HepG2 (cell line): ENCODE data around the gene SLC25A10. TPM values are rescaled to one million over a fixed set of nuclear protein-coding genes. Genes with fewer than 3 reads are reported as not detected.

Experiments used
- ATAC-seq: fragments of 200-7000 bp; cut with Tn5 transposase; 3 replicates; pipeline ENCODE4 v1.9.1; 2020; ENCODE audit warnings: mild to moderate bottlenecking, moderate library complexity
- BruUV-seq: library from RNA; stranded (reverse); fragments of 400-500 nt; replicated peaks from 2 replicates; lab custom pipeline; 2021; lab: Mats Ljungman, UMichigan
- CTCF ChIA-PET: fragments of 300-600 bp; formaldehyde crosslinking; extraction: SDS; loops from one replicate; lab custom pipeline; 2021; ENCODE audit warnings: low total read pairs, inconsistent platforms, low intra/inter-chr PET ratio; lab: Yijun Ruan, JAX
- POLR2A ChIA-PET: fragments of 350-600 bp; sonication (Branson Sonifier 250); formaldehyde crosslinking; loops from one replicate; lab custom pipeline; 2020; ENCODE audit warnings: antibody characterized with exemption, inconsistent platforms; lab: Yijun Ruan, JAX
- DNase-seq: peaks from one replicate; pipeline ENCODE4 v3.0.0-alpha.2; 2015; ENCODE audit warnings: low spot score
- FAIRE-seq: peaks from 3 replicates; lab custom pipeline; 2011; peaks lifted over from hg19 to GRCh38; lab: Jason Lieb, UNC
- H2AFZ ChIP-seq: one replicate; pipeline ENCODE4 v1.6.1; 2011; ENCODE audit warnings: low read length, inconsistent platforms
- H3K27ac ChIP-seq: fragments of 300-600 bp; 3 replicates; pipeline ENCODE4 v1.8.0; 2011; ENCODE audit warnings: mixed run types, mild to moderate bottlenecking, mixed read lengths, low read length, inconsistent platforms; ENCODE audit not compliant: insufficient read depth; ENCODE audit errors: extremely low read length
- H3K27me3 ChIP-seq, 2 experiments: fragments of 200-600 bp in 1 of 2; 2 replicates in 1 of 2; 3 replicates in 1 of 2; pipeline versions ENCODE4 v1.6.0 to v1.8.0; 2011; ENCODE audit warnings: low read length in 2 of 2, mild to moderate bottlenecking in 2 of 2, moderate library complexity in 2 of 2, inconsistent platforms in 1 of 2; ENCODE audit not compliant: insufficient read depth in 2 of 2, control insufficient read depth in 1 of 2
- H3K36me3 ChIP-seq, 2 experiments: fragments of 200-600 bp in 1 of 2; replicated peaks in 1 of 2; 2 replicates in 1 of 2; 3 replicates in 1 of 2; pipeline versions ENCODE4 v1.5.1 to v1.8.0; 2011; ENCODE audit warnings: low read length in 2 of 2, inconsistent platforms in 1 of 2; ENCODE audit not compliant: insufficient read depth in 2 of 2, control insufficient read depth in 1 of 2
- H3K4me1 ChIP-seq: 2 replicates; pipeline ENCODE4 v1.5.1; 2012; ENCODE audit warnings: low read length, inconsistent platforms; ENCODE audit not compliant: insufficient read depth
- H3K4me2 ChIP-seq: 2 replicates; pipeline ENCODE4 v1.6.0; 2011; ENCODE audit warnings: low read depth, low read length, inconsistent platforms
- H3K4me3 ChIP-seq, 3 experiments: fragments of 200-600 bp in 1 of 3; sonication (generic), shearing (Covaris generic) in 1 of 3; replicated peaks in 1 of 3; 2 replicates each; pipeline ENCODE4 v1.5.1; 2011 to 2016; ENCODE audit warnings: low read length in 3 of 3, inconsistent platforms in 2 of 3, low read depth in 2 of 3, mild to moderate bottlenecking in 2 of 3, control low read depth in 1 of 3, mixed read lengths in 1 of 3; ENCODE audit not compliant: insufficient read depth in 1 of 3
- H3K79me2 ChIP-seq: one replicate; pipeline ENCODE4 v1.6.1; 2011; ENCODE audit warnings: low read length, inconsistent platforms; ENCODE audit not compliant: insufficient read depth
- H3K9ac ChIP-seq: 2 replicates; pipeline ENCODE4 v1.6.0; 2011; ENCODE audit warnings: mild to moderate bottlenecking, low read depth, low read length, inconsistent platforms; ENCODE audit not compliant: insufficient read depth
- H3K9me3 ChIP-seq: 2 replicates; pipeline ENCODE4 v1.5.1; 2012; ENCODE audit warnings: mild to moderate bottlenecking, low read length
- H4K20me1 ChIP-seq: 2 replicates; pipeline ENCODE4 v1.6.0; 2011; ENCODE audit warnings: inconsistent platforms, mild to moderate bottlenecking, low read length, moderate library complexity; ENCODE audit not compliant: insufficient read depth
- ARNT ChIP-seq: fragments of 450-650 bp; IDR thresholded peaks from 2 replicates; pipeline ENCODE4 v1.6.1; 2017
- GABPA ChIP-seq, 2 experiments: IDR thresholded peaks; 2 replicates each; pipeline ENCODE4 v1.6.1; 2011 to 2016; ENCODE audit warnings: low read depth in 2 of 2, low read length in 1 of 2, missing biosample characterization in 1 of 2, missing genetic modification characterization in 1 of 2
- GLI4 ChIP-seq: sonication (generic); formaldehyde crosslinking; IDR thresholded peaks from 2 replicates; pipeline ENCODE4 v1.5.1; 2020; ENCODE audit warnings: missing genetic modification reagents, mild to moderate bottlenecking, moderate library complexity, borderline replicate concordance
- PITX1 ChIP-seq: sonication (generic); formaldehyde crosslinking; IDR thresholded peaks from 2 replicates; pipeline ENCODE4 v1.5.1; 2020; ENCODE audit warnings: mild to moderate bottlenecking, missing genetic modification reagents
- PRMT3 ChIP-seq: sonication (generic); formaldehyde crosslinking; IDR thresholded peaks from 2 replicates; pipeline ENCODE4 v1.8.1; 2022; ENCODE audit warnings: low read depth, mild to moderate bottlenecking, moderate library complexity, missing genetic modification reagents, borderline replicate concordance
- RCOR2 ChIP-seq: IDR thresholded peaks from 2 replicates; pipeline ENCODE4 v1.6.1; 2016; ENCODE audit warnings: missing biosample characterization, missing genetic modification reagents
- SIX4 ChIP-seq: sonication (generic); formaldehyde crosslinking; IDR thresholded peaks from 2 replicates; pipeline ENCODE4 v1.4.0; 2020; ENCODE audit warnings: missing genetic modification reagents
- SRSF9 ChIP-seq: fragments of 200-400 bp; formaldehyde crosslinking; IDR thresholded peaks from 2 replicates; pipeline ENCODE4 v1.6.1; 2018; ENCODE audit warnings: borderline replicate concordance, mild to moderate bottlenecking, low read depth, low read length; ENCODE audit not compliant: insufficient read depth, poor library complexity, severe bottlenecking
- ZBTB20 ChIP-seq: sonication (generic); formaldehyde crosslinking; IDR thresholded peaks from 2 replicates; pipeline ENCODE4 v1.8.1; 2023; ENCODE audit warnings: missing genetic modification reagents, low read depth, mild to moderate bottlenecking, borderline replicate concordance
- ZBTB8A ChIP-seq: sonication (generic); formaldehyde crosslinking; IDR thresholded peaks from 2 replicates; pipeline ENCODE4 v1.4.0; 2020; ENCODE audit warnings: mild to moderate bottlenecking, low read depth, missing genetic modification reagents, borderline replicate concordance
- ZEB1 ChIP-seq: IDR thresholded peaks from 2 replicates; pipeline ENCODE4 v1.6.1; 2012; ENCODE audit warnings: mild to moderate bottlenecking, low read depth, inconsistent platforms; ENCODE audit not compliant: insufficient replicate concordance
- ZMYM3 ChIP-seq: sonication (generic); formaldehyde crosslinking; IDR thresholded peaks from 2 replicates; pipeline ENCODE4 v1.5.1; 2020; ENCODE audit warnings: mild to moderate bottlenecking, missing genetic modification reagents
- ZNF335 ChIP-seq: sonication (generic); formaldehyde crosslinking; IDR thresholded peaks from 2 replicates; pipeline ENCODE4 v1.4.0; 2020; ENCODE audit warnings: missing genetic modification reagents
- WGBS: methylation state at CpG from one replicate; pipeline ENCODE4 v1.1.6; 2017; ENCODE audit warnings: low lambda C conversion rate; 5-methylcytosine and 5-hydroxymethylcytosine counted together
- in situ Hi-C: cut with HindIII; loops from 2 replicates; pipeline ENCODE4 v1.10.0; 2017; ENCODE audit warnings: low pct_unique_long_range_greater_than_20kb; ENCODE audit not compliant: extremely low pct_ligation_motif_present
- intact Hi-C: fragments of 100-400 bp; cut with micrococcal nuclease; formaldehyde crosslinking; loops from one replicate; pipeline ENCODE4 v1.10.0; 2022; ENCODE audit not compliant: unreplicated experiment
- polyA plus RNA-seq, 8 experiments: library from polyadenylated mRNA; depleted of rRNA in 3 of 8; stranded (reverse) in 7 of 8; unstranded in 1 of 8; fragments of >200 nt; fragmentation: Illumina TruSeq in 4 of 8; extraction: Trizol in 4 of 8; gene quantifications; 2 replicates each; pipeline versions ENCODE4 v1.2.1 to v1.2.3, GENCODE V29; 2011 to 2016; ENCODE audit warnings: low read depth in 4 of 8, missing spikeins in 1 of 8, mixed read lengths in 1 of 8; ENCODE audit not compliant: insufficient read depth in 1 of 8
- total RNA-seq, 5 experiments: library from RNA; depleted of rRNA; stranded (reverse); fragments of >200 nt; fragmentation: Illumina TruSeq; extraction: Trizol; gene quantifications; 2 replicates each; pipeline ENCODE4 v1.2.3, GENCODE V29; 2016; ENCODE audit warnings: low read depth in 1 of 5
- TF ChIP-seq, protein P1 (sequence below): sonication (generic); formaldehyde crosslinking; IDR thresholded peaks from 2 replicates; pipeline ENCODE4 v1.4.0; 2020; ENCODE audit warnings: mild to moderate bottlenecking, missing genetic modification reagents

Gene SLC25A10
- total and polyA plus RNA-seq, 2 of the 13 experiments (the other 11 are each of a cell fraction or from before 2014, with no cell fraction given), result 46.5 to 140 TPM

DNA sequence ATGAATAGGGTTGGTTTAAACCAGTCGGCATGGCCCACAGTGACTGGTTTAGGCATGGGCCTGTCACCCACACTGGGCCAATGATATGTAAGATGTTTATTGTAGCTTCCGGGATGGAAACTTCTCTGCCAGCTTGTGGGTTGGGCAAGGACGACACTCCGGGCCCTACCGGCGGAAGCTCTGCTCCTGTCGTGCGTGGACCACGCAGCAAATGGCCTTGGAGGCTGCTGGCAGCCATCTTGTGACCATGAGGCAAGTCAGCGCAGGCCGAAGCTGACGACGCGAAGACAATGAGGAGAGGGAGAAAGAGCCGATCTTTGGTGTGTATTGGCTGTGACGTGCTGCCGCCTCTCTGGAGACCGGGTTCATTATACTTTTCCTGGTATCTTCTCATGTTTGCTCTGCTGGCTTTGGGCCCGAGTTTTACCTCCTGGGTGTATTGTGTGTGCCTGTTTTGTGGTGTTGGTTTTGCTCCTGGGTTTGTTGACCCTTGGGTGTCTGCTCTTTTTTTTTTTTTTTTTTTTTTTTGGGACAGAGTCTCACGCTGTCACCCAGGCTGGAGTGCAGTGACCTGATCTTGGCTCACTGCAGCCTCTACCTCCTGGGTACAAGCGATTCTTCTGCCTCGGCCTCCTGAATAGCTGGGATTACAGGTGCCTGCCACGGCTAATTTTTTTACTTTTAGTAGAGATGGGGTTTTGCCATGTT lies 15.4 kb downstream of the SLC25A10 start:
- no peaks in the 10 kb centered on the region for H3K36me3 ChIP-seq
- POLR2A ChIA-PET, result interaction anchor here (0.6 to 5.7 kb wide), 28 partner anchors 8 to 339 kb away, joined by 3 to 134 read pairs (median 5); partner anchors contain the start of genes ANAPC11, ARL16, CCDC137 and CENPX
- peak overlapping the region; percentile 65 for H3K4me2 ChIP-seq
- H4K20me1 ChIP-seq, result no peaks in the 10 kb centered on the region
- peak; percentile 90 for FAIRE-seq
- no peaks in the 10 kb centered on the region for H3K9me3 ChIP-seq
- DNase-seq, result peak; percentile 95
- peak overlapping the region in 1 of 3 experiments; percentile 47; a peak in 2 of 6 replicates for H3K4me3 ChIP-seq
- H2AFZ ChIP-seq, result peak overlapping the region; percentile 24
- H3K4me1 ChIP-seq, result peaks cover 46% of the 10 kb centered on the region
- peak; percentile 86 for ATAC-seq
- H3K79me2 ChIP-seq, result no peaks in the 10 kb centered on the region
- TSS peak; percentile 51 for BruUV-seq
- CTCF ChIA-PET, result no interaction called here
- WGBS, result 10% methylated on average over 9 of the region's 23 CpGs
- intact Hi-C loops, result no loop called here
- in situ Hi-C loops, result no loop called here
- peaks cover 0 to 5% of the 10 kb centered on the region in 2 experiments; a peak in 3 of 5 replicates for H3K27me3 ChIP-seq
- H3K9ac ChIP-seq, result peak overlapping the region; percentile 66
- H3K27ac ChIP-seq, result peak overlapping the region; percentile 79
- peak; percentile 73 for TF ChIP-seq ZMYM3
- TF ChIP-seq ZNF335 (CRISPR knock-in tag), result peak; percentile 88
- 0 out of 2 replicates have a peak, but pooled peaks have one; percentile 74 for TF ChIP-seq SIX4 (CRISPR knock-in tag)
- TF ChIP-seq ZBTB8A (CRISPR knock-in tag), result peak; percentile 94
- no peak for TF ChIP-seq SRSF9
- peak; percentile 96 for TF ChIP-seq PITX1 (CRISPR knock-in tag)
- TF ChIP-seq ZBTB20 (CRISPR knock-in tag), result peak; percentile 98
- TF ChIP-seq GABPA (IDR thresholded peaks at IDR 0.05; ENCODE audit: low read depth, low read length), result peak; percentile 66
- peak; percentile 89 for TF ChIP-seq GABPA (CRISPR knock-in tag; IDR thresholded peaks at IDR 0.05; ENCODE audit: low read depth)
- TF ChIP-seq, protein P1, sequence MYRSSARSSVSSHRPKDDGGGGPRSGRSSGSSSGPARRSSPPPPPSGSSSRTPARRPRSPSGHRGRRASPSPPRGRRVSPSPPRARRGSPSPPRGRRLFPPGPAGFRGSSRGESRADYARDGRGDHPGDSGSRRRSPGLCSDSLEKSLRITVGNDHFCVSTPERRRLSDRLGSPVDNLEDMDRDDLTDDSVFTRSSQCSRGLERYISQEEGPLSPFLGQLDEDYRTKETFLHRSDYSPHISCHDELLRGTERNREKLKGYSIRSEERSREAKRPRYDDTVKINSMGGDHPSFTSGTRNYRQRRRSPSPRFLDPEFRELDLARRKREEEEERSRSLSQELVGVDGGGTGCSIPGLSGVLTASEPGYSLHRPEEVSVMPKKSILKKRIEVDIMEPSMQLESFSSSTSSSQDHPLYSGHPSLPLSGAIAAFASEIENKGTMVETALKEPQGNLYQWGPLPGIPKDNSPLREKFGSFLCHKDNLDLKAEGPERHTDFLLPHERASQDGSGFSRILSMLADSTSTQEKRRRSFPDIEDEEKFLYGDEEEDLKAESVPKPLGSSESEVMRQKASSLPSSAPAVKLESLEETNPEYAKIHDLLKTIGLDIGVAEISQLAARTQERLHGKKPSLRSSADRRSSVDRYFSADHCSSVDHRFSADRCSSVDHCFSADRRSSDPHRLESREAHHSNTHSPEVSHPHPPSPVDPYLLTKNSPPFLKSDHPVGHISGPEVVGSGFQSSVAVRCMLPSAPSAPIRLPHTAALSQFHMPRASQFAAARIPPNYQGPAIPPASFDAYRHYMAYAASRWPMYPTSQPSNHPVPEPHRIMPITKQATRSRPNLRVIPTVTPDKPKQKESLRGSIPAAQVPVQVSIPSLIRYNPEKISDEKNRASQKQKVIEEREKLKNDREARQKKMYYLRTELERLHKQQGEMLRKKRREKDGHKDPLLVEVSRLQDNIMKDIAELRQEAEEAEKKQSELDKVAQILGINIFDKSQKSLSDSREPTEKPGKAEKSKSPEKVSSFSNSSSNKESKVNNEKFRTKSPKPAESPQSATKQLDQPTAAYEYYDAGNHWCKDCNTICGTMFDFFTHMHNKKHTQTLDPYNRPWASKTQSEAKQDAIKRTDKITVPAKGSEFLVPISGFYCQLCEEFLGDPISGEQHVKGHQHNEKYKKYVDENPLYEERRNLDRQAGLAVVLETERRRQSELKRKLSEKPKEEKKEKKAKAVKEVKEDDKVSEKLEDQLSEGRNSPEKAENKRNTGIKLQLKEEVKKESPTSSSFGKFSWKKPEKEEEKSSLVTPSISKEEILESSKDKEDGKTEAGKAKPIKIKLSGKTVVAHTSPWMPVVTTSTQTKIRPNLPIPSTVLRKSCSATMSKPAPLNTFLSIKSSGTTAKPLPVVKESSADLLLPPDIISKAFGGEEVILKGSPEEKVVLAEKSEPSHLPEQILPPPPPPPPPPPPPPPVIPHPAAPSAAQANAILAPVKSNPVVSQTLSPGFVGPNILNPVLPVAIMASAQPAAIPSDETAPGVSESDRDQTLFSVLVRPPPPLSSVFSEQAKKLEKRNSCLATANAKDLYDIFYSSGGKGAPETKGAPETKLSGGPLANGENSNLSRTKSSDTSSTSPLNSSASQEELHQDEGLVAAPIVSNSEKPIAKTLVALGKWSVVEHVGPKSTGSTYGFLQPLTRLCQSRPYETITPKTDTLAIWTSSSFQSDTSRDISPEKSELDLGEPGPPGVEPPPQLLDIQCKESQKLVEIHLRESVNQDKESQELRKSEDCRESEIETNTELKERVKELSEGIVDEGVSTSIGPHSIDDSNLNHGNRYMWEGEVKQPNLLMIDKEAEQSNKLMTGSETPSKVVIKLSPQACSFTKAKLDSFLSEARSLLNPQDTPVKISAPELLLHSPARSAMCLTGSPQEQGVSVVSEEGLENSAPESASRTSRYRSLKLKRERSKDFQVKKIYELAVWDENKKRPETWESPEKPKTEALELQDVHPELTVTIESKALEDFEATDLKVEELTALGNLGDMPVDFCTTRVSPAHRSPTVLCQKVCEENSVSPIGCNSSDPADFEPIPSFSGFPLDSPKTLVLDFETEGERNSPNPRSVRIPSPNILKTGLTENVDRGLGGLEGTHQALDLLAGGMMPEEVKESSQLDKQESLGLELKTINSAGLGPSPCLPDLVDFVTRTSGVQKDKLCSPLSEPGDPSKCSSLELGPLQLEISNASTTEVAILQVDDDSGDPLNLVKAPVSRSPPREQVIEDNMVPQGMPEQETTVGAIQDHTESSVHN (CRISPR knock-in tag), result peak; percentile 99
- TF ChIP-seq RCOR2 (CRISPR knock-in tag), result 0 out of 2 replicates have a peak, but pooled peaks have one; percentile 22
- peak; percentile 99 for TF ChIP-seq PRMT3
- peak; percentile 94 for TF ChIP-seq GLI4 (CRISPR knock-in tag)
- TF ChIP-seq ZEB1, result no peak
- no peak for TF ChIP-seq ARNT
